T follicular helper cell (primary cell): ENCODE data around the gene SLC9B2.

ENCODE experiments used
- DNase-seq: peaks from one replicate; pipeline ENCODE4 v3.0.0-alpha.2; 2020; ENCODE audit warnings: low read depth

SLC9B2 gene

DNA sequence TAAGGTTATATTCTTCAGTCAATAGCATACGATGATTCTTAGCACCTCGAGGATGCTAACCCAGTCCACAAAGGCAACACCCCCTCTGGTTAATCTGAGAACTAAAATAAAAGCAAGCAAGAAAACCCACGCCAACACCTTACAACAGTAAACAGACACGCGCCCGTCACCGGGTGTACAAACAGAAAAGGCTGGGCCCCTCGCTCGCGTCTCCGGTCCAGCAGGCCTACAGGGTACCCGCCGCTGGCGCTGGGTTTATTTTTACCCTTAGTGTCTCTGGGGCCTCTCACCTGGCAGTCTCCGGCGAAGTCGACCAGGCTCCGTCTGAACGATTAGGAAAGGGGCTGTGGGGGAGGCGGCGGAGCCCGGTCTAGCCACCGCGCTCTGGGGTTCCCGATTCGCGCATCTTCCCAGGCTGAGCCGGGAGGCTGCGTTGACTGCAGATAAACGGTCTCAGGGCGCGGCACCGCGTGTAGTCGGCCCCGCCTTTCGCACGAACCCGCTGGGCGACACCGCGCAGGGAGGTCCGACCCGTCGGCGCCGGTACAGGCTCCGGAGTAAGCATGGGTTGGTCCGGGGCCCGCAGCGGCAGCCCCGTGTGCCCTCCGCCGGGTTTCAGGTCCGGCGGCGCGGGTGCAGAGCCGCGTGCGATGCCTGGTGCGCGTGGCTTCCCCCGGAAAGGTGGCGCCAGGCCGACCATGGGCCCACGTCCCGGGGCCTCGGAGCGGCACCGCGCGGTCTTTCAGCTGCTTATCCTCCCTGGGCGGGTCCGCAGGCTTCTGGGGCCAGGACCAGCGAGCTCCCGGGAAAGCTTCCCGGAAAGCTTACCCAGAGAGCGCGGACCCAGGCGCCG, 441 bp downstream of the SLC9B2 start:
- peak; percentile 42 for DNase-seq

DNA sequence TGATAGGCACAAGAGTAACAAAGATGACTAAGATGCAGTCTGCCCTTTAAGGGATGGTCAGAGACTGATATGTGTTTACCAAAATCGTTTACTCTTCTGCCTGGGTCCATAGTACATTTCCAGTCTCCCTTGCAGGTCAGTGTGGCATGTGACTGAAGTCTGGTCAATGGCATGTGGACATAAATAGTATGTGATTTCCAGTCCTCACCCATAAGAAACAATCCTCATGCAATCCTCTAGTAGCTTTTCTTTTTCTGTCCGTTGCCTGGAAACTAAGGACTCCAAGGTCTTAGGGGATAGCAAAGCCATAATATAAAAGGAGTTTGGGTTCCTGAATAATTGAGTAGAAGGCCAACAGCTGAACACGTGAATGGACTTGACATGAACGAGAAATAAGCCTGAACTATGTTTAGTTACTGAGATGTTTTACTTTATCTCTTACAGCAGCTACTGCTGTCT, 1.1 kb downstream of the SLC9B2 start:
- no peak for DNase-seq

DNA sequence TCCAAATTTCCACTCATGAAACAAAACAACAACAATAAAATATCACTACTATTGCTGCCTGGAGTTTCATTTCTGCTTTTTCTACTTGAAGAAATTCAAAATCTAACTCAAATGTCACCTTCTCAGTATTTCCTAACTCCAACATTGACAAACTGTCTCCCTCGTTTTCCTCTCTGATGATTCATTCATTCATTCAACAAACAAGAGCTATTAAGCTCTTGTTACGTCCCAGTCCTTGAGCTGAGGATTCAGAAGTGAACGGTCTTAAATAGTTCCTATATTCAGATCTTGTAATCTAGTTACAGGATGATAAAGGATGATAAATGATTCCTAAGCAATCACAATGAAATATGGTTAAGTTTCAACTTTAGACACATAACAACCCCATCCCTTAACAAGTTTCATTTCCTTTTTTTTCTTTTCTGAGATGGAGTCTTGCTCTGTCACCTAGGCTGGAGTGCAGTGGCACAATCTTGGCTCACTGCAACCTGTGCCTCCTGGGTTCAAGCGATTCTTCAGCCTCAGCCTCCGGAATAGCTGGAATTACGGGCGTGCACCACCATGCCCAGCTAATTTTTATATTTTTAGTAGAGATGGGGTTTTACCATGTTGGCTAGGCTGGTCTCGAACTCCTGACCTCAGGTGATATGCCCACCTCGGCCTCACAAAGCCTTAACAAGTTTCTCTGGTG, 1.7 kb downstream of the SLC9B2 start:
- DNase-seq: no peak

DNA sequence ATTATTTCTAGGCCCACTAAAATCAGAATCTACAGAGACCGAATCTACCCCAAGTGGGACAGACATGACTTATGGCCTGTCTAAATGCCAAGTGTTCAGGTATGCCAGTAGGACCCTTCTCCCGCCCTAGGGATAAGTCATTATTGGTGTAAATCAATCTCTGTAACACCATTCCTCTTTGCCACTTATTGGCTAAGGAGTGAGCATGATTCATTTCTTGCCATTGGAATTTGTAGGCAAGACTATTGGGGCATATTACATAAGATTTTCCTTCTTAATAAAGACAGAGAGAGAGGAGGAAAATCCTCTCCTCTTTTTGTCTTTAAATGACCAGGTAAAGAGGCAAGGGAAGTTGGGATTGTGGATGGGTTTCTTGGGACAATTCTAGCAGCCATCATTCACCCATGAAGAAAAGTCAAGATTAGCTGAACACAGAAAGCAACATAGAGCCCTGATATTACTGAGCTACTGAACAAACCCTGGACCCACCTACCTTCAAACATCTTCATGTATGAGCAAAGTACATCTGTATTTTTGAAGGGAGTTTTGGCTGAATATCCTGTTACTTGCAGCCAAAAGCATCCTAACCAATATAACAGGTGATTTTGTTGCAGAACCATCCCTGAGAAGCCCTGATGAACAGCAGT, 2.6 kb downstream of the SLC9B2 start:
- no peak for DNase-seq

DNA sequence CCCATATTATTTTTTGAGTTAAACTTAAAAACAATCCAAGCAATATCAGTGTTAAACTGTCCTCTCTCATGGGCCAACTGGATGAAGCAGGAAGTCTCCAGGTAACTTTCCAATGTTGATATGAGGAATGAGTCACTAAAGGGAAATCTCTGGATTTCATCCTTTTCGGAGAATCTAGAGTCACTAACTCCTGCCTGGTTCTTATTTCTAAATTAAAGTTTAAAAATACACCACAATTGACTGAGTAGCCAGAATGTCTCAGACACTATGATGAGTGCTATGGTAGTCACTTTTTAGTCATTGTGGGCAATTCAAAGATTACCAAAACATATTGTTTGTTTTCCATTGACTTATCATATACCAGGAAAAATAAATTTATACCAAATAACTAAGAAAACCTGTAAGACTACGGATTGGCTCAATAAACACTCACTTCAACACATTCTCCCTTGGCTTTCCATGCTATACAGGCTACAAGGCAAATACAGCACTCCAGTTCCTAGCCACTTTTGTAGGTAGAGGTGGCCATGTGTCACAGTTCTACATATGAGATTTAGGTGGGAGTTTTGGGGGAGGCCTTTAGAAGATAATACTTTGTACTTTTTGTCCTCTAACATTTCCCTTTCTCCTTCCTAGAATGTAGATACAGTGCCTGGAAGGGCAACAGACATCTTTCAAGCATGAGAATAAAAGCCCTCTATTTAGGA, 8.6 kb downstream of the SLC9B2 start:
- no peak for DNase-seq

DNA sequence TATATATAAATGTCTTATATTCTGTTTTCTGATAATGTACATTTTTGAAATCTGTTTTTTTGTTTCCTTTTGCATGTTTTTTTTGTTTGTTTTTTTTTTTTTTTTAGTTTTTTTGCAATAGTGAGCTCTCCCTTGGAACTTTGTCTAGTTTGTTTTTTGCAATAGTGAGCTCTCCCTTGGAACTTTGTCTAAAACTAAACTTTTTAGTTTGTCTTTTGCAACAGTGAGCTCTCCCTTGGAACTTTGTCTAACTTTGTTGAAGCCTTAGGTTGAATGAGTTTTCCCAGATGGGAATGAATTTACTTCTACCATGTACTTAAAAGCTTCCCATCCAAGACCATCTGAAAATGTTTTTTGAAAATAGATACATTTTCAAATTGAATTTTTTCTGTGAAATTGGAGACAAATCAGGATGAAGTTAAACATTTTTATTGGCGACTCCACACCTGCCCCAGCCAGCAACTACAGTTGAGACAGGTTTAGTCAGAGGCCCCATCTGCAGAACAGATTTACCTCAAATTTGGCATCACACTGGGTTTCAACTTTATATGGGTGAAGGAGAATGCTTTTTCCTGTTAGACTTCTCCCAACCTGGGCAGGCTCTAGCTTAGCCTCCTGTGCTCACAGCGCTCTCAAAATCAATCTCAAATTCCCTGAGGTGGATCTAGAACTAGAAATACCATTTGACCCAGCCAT, 16.0 kb downstream of the SLC9B2 start:
- no peak for DNase-seq

DNA sequence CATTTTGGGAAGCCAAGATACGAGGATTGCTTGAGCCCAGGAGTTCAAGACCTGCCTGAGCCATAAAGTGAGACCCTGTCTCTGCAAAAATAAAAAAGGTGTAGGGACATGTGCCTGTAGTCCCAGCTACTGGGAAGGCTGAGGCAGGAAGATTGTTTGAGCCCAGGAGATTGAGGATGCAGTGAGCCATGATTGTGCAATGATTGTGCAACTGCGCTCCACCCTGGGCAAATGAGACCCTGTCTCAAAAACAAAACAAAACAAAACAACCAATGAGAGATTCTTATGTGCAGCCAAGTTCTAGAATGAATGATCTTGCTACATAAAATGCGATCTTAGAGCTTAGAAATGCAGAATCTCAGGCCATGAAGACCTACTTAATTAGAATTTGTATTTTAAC, 22.5 kb downstream of the SLC9B2 start:
- DNase-seq: no peak

DNA sequence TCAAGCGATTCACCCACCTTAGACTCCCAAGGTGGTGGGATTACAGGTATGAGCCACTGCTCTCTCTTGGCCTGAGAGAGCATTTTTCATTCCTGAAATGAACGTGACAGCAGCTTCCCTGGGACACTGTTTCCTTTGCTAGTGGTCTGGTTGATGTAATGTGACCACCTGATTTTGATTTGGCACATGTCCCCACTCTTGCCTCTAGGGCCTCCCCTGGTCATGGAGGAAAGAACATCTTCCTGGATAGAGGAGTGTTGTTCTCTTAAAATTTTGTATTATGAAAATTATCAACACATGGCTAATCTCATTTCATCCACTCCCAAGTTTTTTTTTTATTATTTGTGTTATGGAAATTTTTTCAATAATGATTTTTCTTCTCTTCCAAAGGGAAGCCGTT, 23.8 kb downstream of the SLC9B2 start:
- DNase-seq: no peak

DNA sequence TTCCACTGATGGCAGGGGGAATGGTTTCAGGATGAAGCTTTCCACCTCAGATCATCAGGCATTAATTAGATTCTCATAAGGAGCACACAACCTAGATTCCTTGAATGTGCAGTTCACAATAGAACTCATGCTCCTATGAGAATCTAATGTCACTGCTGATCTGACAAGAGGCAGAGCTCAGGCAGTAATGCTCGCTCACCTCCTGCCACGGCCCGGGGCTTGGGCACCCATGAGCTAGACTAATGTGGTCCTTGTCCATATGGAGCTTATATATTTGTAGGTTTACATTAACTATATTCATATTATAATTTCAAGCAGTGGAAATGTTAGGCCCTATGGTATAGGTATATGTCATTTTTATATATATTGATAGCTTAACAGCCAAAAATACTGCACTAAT, 24.4 kb downstream of the SLC9B2 start:
- no peak for DNase-seq

DNA sequence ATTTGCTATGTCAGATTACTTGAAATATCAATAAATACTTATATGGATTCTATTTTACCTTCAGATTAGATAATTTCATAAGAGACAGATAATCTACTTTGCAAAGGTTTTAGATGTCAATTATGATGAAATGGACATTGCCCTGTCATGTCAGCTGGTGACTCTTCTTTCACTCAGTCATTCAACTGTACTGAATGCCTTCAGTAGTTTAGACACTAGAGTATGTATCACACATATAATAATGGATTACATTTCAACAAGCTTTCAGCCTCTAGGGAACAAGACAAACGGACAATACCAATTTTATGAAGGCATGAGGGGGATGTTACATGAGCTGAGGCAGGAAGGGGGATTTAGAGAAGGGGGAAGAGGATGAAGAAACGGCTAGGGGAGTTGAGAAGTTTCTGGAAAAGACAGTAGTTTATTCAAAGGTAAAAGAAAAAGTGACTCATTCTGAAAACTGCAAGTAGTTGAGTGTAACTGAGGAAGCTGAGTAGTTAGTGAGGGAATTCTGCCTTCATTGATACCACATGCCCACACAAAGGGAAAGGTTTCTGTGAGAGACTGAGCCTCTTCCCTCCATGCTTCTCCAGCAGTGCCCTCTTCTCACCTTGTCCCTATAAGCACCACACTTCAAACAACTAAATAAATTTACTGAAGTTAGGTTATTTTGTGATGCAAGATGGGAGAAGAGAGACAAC, 25.7 kb downstream of the SLC9B2 start:
- DNase-seq: no peak

DNA sequence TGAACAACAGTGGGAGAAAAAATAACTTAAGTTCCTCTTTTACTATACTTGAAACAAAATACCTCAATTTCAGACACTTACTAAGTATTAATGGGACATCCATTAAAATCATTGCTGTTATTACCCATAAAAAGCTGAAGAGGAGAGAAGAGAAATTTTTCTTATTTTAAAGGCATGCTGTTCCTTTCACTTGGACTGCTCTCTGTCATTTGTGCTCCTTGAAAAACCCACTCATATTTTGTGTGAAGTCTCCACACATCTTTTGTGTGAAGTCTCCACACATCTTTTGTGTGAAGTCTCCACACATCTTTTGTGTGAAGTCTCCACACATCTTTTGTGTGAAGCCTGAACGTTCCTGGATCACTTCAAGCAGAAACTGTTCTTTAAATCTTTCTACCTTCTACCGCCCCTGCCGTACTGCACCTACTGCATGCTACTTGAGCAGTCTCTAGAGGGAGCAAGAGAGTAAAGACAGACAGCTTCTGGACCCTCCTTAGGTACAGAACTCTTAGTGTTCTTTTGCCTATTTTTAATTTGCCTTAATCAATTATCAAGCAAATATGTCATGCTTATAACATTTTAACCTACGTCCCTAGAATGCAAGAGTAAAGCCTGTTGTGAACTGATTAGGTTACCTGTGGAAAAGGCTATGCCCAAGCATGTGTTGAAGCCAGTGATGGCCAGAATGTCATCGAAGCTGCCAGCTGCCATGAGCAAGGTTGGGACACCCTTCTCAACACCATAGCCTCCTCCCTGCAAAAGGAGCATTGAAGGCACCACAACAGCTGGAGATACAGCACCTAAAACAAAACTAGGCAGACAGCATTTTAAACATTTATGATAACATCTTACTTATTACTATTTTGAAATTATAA, 29.9 kb downstream of the SLC9B2 start:
- peak; percentile 13 for DNase-seq

DNA sequence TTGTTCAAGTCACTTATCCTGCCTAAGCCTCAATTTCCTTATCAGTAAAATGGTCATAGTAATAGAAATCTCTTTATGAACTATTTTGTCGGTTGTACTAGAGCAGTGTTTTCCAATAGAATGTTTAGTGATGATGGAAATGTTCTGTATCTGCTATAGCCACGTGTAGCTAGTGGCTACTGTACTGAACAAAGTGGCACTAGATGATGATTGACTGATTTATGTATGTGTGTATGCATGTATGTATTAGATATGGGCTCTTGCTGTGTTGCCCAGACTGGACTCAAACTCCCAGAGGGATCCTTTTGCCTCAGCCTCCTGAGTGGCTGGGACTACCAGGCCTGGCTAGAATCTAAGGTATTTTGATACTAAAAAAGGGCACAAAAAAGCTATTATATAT, 32.4 kb downstream of the SLC9B2 start:
- DNase-seq: no peak

DNA sequence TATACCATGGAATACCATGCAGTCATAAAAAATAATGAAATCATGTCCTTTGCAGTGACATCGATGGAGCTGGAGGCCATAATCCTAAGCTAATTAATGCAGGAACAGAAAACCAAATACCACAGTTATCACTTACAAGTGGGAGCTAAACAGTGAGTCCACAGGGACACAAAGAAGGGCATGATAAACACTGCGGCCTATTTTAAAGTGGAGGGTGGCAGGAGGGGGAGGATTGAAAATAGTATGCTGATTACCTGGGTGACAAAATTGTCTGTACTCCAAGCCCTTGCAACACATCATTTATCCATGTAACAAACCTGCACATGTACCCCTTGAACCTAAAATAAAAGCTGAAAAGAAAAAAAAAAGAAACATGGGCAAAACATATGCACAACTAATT, 40.4 kb downstream of the SLC9B2 start:
- DNase-seq: no peak

DNA sequence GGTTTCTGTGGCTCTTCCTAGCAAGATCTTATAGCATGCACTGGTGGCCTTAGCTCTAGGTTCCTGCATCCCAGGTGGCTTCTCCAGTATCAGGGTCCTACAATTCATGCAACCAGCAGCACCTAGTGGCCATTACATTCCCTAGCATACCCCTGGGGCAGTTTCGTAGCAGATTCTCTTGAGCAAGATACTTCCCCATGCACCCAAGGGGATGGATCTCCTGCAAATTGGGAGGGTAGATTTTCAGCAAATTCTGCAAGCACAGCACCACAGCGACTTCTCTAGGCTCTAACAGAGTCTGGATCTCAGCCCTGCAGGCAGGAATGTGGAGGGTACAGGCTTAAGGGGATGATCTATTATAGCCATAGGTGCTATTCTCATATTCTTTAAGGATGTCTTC, 44.0 kb downstream of the SLC9B2 start:
- no peak for DNase-seq

DNA sequence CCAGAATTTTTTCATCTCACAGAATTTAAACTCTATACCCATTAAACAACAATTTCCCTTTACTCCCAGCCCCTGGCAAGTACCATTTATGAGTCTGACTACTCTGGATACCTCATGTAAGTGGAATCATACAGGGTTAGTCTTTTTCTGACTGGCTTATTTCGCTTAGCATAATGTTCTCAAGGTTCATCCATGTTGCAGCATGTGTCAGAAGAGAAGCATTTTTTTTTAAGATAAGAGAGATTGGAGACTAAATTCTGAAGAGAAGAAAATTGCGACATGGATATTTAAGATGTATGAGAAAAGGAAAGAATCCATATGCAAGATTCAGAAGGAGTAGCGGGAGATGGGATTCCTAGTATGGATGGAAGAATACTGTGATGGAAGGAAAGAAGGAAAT, 45.8 kb downstream of the SLC9B2 start:
- no peak for DNase-seq

DNA sequence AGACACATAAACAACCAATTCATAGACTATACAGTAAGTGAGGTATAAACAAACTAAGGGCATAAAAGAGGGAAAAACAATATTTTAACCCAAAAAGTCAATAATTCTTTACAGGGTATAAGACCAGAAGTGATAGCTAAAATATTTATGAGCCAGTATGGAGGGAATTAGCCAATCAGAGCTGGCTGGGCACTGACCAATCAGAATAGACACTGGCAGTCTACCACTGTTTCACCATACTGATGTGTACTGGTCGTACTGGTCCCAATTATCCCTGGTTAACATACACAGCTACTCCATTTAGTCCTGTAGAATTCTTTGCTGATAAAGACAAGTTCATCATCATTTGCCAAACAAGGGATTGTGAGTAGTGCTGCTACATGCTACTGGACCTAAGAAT, 47.3 kb downstream of the SLC9B2 start:
- DNase-seq: no peak

DNA sequence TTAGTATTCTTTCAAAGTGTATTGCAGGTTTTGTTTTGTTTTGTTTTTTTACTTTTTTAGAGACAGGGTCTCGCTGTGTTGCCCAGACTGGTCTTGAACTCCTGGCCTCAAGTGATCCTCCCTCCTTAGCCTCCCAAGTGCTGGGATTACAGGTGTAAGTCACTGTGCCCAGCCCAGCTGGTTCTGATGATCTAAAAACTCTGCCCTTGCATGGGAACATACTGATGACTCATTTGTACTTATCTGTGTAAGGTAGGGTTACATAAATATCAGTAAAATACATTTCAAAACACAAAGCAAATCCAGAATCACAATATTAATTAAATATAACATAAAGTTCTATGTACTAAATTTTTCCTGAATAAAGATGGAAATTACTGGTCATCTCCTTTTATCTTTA, 49.7 kb downstream of the SLC9B2 start:
- no peak for DNase-seq

DNA sequence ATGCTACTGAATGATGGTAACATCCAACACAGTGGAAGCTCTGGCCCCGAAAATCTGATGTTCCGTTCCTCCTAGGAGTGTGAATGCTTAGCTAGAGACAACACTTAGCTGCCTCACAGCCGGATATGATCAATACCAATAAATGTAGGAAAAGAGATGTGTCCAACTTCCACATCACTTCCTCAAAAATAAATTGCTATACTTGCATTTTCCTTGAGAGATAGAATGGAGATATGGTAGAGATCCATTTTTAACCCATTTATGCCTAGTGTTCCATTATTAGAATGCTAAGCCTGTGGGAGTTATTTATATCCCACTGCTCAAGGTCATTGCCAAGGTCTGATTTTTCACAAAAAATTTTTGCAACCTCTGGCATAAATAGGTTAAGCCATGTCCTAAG, 51.6 kb downstream of the SLC9B2 start:
- no peak for DNase-seq

DNA sequence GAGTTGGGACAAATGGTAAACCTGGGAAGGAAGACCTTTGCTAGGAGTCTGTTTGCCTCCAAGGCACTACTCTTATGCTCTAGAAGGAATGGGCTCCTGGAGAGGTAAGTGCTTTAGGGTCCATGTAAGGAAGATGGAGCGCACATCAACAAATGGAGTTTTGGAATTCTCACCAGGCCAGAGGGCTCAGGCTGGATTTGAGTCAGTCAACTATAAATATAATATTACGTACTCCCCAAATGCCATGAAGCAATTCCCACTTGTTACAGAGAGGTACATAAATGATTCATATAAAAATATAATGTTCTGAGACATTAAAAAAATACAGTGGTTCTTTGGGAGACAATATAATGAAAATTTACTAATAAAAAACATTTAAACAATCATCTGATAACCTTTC, 55.4 kb downstream of the SLC9B2 start:
- DNase-seq: no peak
